NCI-H446 (cell line): ENCODE results near the gene DDX3X.
"Not testable (repeated sequence)": the region's sequence is repeated elsewhere in the genome, so short reads cannot be mapped to it uniquely, and the experiment has no call there.

Experiments used
- DNase-seq, 2 experiments: peaks; one replicate each; lab custom pipeline; 2025; lab: John Stamatoyannopoulos, UW

Gene DDX3X

DNA sequence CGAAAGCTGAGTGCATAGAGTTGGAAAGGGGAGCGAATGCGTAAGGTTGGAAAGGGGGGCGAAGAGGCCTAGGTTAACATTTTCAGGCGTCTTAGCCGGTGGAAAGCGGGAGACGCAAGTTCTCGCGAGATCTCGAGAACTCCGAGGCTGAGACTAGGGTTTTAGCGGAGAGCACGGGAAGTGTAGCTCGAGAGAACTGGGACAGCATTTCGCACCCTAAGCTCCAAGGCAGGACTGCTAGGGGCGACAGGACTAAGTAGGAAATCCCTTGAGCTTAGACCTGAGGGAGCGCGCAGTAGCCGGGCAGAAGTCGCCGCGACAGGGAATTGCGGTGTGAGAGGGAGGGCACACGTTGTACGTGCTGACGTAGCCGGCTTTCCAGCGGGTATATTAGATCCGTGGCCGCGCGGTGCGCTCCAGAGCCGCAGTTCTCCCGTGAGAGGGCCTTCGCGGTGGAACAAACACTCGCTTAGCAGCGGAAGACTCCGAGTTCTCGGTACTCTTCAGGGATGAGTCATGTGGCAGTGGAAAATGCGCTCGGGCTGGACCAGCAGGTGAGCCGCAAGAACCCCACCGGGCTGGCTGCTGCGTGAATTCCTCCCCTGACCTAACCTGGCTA lies at the start of gene DDX3X:
Gene DDX3X (plus strand): TSS at position 419 of the 619 bp plus-strand sequence. CDS start 91 bp downstream, at position 510.
- DNase-seq = peak; percentile 88 to 92

DNA sequence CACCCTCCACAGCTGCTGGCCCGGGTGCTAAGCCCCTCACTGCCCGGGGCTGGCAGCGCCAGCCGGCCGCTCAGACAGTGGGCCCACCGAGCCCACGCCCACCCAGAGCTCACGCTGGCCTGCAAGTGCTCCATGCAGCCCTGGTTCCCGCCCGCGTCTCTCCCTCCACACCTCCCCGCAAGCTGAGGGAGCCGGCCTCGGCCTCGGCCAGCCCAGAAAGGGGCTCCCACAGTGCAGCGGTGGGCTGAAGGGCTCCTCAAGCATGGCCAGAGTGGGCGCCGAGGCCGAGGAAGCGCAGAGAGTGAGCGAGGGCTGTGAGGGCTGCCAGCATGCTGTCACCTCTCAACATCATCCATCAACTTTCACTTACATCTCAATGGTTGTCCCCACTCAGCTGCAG lies 48.0 kb upstream of the DDX3X start:
- DNase-seq = not testable (repeated sequence)

GRCh38 chrX:41288641-41289040 lies 45.3 kb upstream of the DDX3X start:
- DNase-seq = no peak

GRCh38 chrX:41289095-41289494 lies 44.9 kb upstream of the DDX3X start:
- DNase-seq = no peak

GRCh38 chrX:41291309-41291708 lies 42.7 kb upstream of the DDX3X start:
- DNase-seq = no peak

DNA sequence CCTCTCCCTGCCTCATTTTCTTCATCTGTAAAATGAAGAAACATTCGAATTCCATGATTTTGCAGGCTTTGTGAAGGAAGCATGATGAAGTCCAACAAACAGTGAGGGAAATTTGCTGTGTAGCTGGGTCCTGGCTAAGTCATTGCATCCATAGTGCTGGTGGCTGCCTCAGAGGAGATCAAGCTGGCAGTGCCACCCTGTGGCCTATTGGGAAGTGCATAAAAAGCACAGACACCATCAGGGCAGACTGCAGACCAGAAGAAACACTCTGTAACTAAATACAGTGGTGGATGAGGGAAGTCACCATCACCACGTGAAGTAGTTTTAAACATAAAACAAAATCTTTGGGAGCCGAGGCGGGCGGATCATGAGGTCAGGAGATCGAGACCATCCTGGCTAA lies 40.7 kb upstream of the DDX3X start:
- DNase-seq = peak in 1 of 2 experiments; percentile 8

GRCh38 chrX:41300758-41301437 lies 33.1 kb upstream of the DDX3X start:
- no peak for DNase-seq

GRCh38 chrX:41301438-41301824 lies 32.5 kb upstream of the DDX3X start:
- DNase-seq = no peak

GRCh38 chrX:41302370-41302769 lies 31.6 kb upstream of the DDX3X start:
- no peak for DNase-seq

GRCh38 chrX:41303013-41303412 lies 30.9 kb upstream of the DDX3X start:
- no peak for DNase-seq

DNA sequence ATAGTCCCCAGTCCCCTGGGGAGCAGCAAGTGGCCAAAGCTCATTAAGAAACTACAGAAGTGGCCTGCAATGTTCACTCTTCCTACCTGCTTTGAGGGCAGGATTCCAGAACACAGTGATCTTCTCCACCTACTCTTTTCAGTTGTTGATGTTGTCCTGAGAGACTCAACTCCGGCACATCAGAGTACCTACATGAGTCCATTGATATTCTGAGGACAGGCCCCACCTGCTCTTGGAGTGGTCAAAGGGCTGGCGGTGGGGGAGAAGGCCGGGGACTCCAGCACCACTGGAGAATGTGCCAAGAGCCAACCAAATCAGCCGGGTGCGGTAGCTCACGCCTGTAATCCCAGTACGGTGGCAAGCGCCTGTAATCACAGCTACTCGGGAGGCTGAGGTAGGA lies 29.8 kb upstream of the DDX3X start:
- DNase-seq = no peak

DNA sequence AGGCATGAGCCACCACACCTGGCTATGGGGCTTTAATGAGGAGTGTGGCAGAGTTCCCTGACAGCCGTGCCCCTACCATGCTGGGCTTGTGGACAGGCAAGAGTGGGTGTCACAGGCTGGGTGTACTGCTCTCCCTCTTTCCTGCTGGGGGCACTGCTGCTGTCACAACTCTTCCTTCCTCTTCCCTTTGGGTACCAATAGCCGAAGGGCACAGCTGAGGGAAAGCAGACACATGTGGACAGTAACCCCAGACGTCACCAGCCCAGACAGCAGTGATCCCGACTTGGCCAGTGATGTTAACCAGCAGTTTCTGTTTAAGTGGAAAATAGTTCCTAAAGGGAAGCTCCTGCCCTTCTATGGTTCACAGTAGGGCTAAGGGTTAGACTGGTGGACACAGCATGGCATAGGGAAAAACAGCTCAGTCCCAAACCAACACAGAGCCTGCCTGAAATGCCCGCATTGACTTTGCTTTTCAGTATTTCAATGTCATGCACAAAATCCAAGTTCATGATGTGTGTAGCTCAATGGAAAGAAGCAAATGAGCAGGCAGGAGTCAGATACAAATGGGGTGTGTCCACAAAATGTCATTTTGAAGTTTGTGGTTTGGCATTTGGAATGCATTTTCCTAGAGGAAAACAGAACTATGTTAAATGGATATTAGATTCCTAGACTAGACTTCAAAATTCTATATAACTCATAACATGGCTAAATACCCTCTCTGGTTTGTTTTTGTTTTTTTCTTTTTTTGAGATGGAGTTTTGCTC lies 24.9 kb upstream of the DDX3X start:
- DNase-seq = no peak

GRCh38 chrX:41312786-41313185 lies 21.2 kb upstream of the DDX3X start:
- DNase-seq = no peak

DNA sequence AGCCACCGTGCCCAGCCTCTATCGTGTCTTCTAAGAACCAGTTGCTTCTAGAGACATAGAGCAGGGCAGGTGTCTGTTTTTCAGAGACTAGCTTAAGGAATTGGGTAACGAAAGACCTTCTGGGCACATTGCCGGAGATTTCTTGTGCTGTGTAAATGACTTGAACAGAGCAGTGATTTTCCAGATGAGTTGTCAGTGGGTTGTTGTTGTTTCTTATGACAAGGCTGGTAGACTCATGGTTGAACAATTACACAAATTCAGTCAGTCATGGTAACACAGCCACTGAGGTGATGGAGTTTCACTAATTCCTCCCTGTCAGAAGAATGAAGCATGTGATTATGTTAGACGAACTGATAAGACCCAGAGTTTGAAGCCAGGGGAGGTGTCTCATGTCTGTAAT lies 20.5 kb upstream of the DDX3X start:
- no peak for DNase-seq

DNA sequence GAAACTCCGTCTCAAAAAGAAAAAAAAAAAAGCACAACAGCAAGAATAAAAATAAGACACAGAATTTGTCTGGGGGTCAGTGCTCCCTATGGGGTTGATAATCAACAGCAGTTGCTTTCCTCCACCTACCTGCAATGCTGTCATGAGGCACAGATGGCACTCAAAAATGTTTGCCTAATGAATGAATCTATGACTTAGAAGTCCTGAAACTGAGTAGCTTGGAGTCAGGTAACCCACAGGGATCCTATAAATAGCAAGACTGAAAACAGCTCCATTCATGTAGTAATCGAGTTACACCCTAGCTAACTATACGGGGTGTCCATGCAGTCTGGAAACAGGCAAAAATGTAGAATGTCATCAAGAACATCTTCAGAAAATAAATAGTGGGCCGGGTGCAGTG lies 19.8 kb upstream of the DDX3X start:
- DNase-seq = no peak

DNA sequence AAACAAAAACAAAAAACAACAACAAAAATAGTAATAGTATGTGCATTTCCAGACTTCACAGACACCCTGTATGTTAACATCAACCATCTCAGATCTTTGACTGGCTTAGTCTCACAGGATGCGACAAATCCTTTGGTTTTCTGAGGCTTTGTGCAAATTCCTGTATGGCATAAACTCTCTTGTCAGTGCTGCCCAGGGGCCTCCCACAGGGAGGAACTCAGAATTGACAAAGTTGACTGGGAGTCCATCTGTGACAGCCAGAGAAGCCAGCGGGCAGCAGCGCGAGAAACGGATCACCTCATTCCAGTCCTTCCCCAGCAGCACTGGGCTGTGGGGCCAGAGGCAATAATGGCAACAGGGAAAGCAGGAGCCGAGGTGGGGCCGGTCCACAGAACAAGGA lies 19.1 kb upstream of the DDX3X start:
- no peak for DNase-seq

GRCh38 chrX:41316266-41316665 lies 17.7 kb upstream of the DDX3X start:
- DNase-seq = not testable (repeated sequence)

- DNase-seq = no peak
These were observed 16.3 kb upstream of the DDX3X start for GRCh38 chrX:41317477-41318208.

DNA sequence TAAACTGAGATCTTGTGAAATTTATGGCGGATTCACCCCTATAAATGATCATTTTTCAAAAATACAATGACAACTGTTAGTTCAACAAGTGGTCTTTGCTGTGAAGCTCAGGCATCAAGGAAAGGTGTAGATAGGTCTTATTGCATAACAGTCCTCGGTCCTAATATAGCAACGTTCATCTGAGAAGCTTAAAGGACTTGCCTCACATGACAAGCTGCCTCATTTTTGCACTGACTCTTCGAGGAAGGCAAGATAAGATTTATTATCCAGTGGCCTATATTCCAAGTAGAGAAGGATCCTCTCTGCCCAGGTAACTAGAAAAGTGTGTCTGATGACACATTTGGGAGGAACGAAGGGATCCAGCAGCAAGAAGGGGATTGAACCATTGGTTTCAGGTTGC lies 13.6 kb upstream of the DDX3X start:
- DNase-seq = no peak

- no peak for DNase-seq
These were observed 10.9 kb upstream of the DDX3X start for GRCh38 chrX:41322821-41323603.

DNA sequence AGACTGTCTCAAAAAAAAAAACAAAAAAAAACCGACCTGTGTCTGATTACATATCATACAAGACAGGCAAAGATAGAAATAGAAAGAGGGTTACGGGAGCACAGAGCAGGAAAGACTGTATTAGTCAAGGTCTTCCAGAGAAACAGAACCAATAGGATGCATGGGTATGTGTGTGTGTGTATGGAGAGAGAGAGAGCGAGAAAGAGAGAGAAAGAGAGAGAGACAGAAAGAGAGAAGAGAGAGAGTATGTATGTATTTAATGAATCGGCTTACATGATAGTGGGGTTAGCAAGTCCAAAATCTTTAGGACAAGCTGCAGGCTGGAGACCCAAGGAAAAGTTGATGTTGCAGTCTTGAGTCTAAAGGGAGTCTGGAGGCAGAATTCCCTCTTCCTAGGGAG lies 7.5 kb upstream of the DDX3X start:
- no peak for DNase-seq

DNA sequence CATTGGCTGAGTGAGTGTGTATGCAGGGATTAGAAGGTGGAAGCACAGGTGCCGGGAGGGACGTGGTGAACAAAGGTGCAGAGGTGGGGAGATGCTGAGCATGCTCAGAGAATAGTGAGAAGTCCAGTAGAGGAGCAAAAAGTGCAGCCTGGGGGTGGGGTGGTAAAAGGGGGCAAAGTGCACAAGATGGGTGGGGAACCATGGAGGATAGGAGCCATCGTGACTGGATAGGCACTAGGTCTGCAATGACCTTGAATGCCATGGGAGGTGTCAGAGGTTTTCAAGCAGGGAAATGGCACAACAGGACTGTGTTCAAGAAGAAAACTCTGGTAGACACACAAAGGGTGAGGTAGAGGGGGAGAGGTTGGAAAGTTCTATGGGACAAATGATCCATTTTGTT lies 6.6 kb upstream of the DDX3X start:
- no peak for DNase-seq
